Measurements from ENCODE around the gene SYNE2. TPM values are rescaled to one million over a fixed set of nuclear protein-coding genes. Genes with fewer than 3 reads are reported as not detected.
"Not testable (repeated sequence)": the region's sequence is repeated elsewhere in the genome, so short reads cannot be mapped to it uniquely, and the experiment has no call there.

The SYNE2 gene
- total RNA-seq, 1 experiment from 2014 or later, result 67.4 TPM

DNA sequence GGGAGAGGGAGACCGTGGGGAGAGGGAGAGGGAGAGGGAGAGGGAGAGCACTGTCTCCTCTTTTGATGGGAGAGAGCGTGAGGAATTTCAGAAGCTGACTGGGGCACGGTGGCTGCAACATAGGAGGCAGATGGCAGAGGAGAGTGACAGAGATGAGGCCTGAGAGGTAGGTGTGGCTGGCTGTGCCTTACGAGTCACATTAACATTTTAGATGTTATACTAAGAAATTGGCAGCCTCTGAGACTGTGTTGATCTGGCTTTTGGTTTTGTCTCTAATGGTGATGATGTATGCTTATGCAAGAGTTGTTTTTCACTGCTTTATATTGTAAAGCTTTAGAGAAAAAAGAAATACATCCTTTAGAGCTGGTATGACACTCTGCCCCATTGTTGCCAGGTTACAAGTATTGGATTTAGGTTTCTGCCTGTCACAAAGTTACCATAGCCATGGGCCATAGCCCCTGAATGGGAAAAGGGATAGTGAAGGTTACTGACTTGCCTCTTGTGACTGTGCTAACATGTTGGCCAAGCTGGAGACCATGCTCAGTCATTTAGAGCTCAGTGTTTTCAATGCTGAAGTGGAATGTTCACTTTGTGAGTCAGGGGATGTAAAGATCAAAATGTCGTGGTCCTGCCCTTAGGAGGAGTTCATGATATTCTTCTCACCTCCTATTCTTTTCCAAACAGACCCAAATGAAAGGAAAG, 186.2 kb downstream of the SYNE2 start:
- TF ChIP-seq, protein P1, sequence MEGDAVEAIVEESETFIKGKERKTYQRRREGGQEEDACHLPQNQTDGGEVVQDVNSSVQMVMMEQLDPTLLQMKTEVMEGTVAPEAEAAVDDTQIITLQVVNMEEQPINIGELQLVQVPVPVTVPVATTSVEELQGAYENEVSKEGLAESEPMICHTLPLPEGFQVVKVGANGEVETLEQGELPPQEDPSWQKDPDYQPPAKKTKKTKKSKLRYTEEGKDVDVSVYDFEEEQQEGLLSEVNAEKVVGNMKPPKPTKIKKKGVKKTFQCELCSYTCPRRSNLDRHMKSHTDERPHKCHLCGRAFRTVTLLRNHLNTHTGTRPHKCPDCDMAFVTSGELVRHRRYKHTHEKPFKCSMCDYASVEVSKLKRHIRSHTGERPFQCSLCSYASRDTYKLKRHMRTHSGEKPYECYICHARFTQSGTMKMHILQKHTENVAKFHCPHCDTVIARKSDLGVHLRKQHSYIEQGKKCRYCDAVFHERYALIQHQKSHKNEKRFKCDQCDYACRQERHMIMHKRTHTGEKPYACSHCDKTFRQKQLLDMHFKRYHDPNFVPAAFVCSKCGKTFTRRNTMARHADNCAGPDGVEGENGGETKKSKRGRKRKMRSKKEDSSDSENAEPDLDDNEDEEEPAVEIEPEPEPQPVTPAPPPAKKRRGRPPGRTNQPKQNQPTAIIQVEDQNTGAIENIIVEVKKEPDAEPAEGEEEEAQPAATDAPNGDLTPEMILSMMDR (IDR thresholded peaks at IDR 0.05; ENCODE audit: unreplicated experiment), result no peak
- Mint-ChIP-seq H3K27ac (ENCODE audit: low read depth, unreplicated experiment) (peak overlapping the region; percentile 57), H3K4me3 (ENCODE audit: unreplicated experiment) (no peak overlapping the region), H3K4me1 (ENCODE audit: insufficient read depth, unreplicated experiment) (peaks cover 9% of the 10 kb centered on the region), H3K9me3 (ENCODE audit: unreplicated experiment) (peaks cover 12% of the 10 kb centered on the region), H3K36me3 (ENCODE audit: insufficient read depth, unreplicated experiment) (peaks cover 6% of the 10 kb centered on the region), H3K27me3 (ENCODE audit: insufficient read depth, unreplicated experiment) (no peaks in the 10 kb centered on the region)
- ChIA-PET CTCF (interaction anchor here (0.7 to 1.5 kb wide), 7 partner anchors 15 to 239 kb away, joined by 3 to 6 read pairs (median 4); no protein-coding TSS in a partner anchor), POLR2A (interaction anchor here (0.6 to 1.4 kb wide), 6 partner anchors 20 to 271 kb away, joined by 3 to 7 read pairs (median 4); no protein-coding TSS in a partner anchor)
- intact Hi-C loops (cut with micrococcal nuclease), result no loop called here
- BruUV-seq (replicated peaks), result no TSS peak
- no peak for DNase-seq (ENCODE audit: unreplicated experiment)

GRCh38 chr14:64040044-64040443, 187.2 kb downstream of the SYNE2 start:
- peaks cover 6% of the 10 kb centered on the region for H3K36me3 Mint-ChIP-seq (ENCODE audit: insufficient read depth, unreplicated experiment)
- no TSS peak for BruUV-seq (replicated peaks)
- intact Hi-C loops (cut with micrococcal nuclease), result loop anchor here (1.0 kb wide), 3 partner anchors 73 to 263 kb away; no protein-coding TSS in a partner anchor

GRCh38 chr14:64043296-64043695, 190.5 kb downstream of the SYNE2 start:
- CTCF ChIA-PET, result interaction anchor here (0.7 kb wide), 1 partner anchor 33 kb away, joined by 3 read pairs; no protein-coding TSS in a partner anchor
- BruUV-seq (replicated peaks); POLR2A ChIA-PET; H3K36me3 Mint-ChIP-seq (ENCODE audit: insufficient read depth, unreplicated experiment); DNase-seq (ENCODE audit: unreplicated experiment); intact Hi-C loops (cut with micrococcal nuclease); H3K4me3 Mint-ChIP-seq (ENCODE audit: unreplicated experiment); H3K27ac Mint-ChIP-seq (ENCODE audit: low read depth, unreplicated experiment); H3K4me1 Mint-ChIP-seq (ENCODE audit: insufficient read depth, unreplicated experiment); H3K27me3 Mint-ChIP-seq (ENCODE audit: insufficient read depth, unreplicated experiment): not testable (repeated sequence)
- peaks cover 12% of the 10 kb centered on the region for H3K9me3 Mint-ChIP-seq (ENCODE audit: unreplicated experiment)

More at GRCh38 chr14:64040044-64040443, 187.2 kb downstream of the SYNE2 start:
- CTCF ChIA-PET, result interaction anchor here (0.5 to 1.5 kb wide), 9 partner anchors 13 to 240 kb away, joined by 3 to 6 read pairs (median 3); no protein-coding TSS in a partner anchor
- H3K27ac Mint-ChIP-seq (ENCODE audit: low read depth, unreplicated experiment), result no peak overlapping the region
- H3K4me3 Mint-ChIP-seq (ENCODE audit: unreplicated experiment), result no peak overlapping the region
- peaks cover 12% of the 10 kb centered on the region for H3K9me3 Mint-ChIP-seq (ENCODE audit: unreplicated experiment)
- POLR2A ChIA-PET, result interaction anchor here (0.7 to 1.8 kb wide), 6 partner anchors 14 to 270 kb away, joined by 3 to 7 read pairs (median 4); no protein-coding TSS in a partner anchor
- DNase-seq (ENCODE audit: unreplicated experiment), result peak; percentile 44
- H3K4me1 Mint-ChIP-seq (ENCODE audit: insufficient read depth, unreplicated experiment), result peaks cover 9% of the 10 kb centered on the region
- no peaks in the 10 kb centered on the region for H3K27me3 Mint-ChIP-seq (ENCODE audit: insufficient read depth, unreplicated experiment)
- TF ChIP-seq, protein P1 (IDR thresholded peaks at IDR 0.05; ENCODE audit: unreplicated experiment), result peak; percentile 65

DNA sequence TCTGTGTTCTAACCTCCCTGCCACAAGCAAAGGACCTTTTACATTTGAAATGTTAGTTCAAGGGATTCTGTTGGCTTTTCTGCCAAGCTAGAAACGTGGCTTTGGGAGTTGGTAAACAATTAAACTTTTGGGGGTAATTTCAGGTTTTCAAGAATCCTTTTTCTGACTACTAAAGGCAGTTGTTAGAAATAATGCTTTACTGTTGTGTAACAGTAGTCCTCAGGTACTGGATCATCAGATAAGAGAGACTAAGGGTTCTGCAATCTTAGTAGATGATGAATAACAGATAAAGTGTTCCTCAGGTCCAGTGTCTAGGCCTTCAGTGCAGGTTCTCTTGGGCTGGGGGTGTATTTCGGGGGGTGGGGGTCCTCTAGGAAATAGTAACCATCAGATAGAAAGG, 192.3 kb downstream of the SYNE2 start:
- no peaks in the 10 kb centered on the region for H3K27me3 Mint-ChIP-seq (ENCODE audit: insufficient read depth, unreplicated experiment)
- ChIA-PET CTCF (interaction anchor here (0.6 kb wide), 1 partner anchor 34 kb away, joined by 3 read pairs; no protein-coding TSS in a partner anchor), POLR2A (interaction anchor here (1.3 kb wide), 1 partner anchor 9 kb away, joined by 3 read pairs; no protein-coding TSS in a partner anchor)
- BruUV-seq (replicated peaks), result no TSS peak
- no peak for DNase-seq (ENCODE audit: unreplicated experiment)
- intact Hi-C loops (cut with micrococcal nuclease), result no loop called here
- no peak overlapping the region for H3K27ac Mint-ChIP-seq (ENCODE audit: low read depth, unreplicated experiment)
- peaks cover 12% of the 10 kb centered on the region for H3K9me3 Mint-ChIP-seq (ENCODE audit: unreplicated experiment)
- TF ChIP-seq, protein P1 (IDR thresholded peaks at IDR 0.05; ENCODE audit: unreplicated experiment), result no peak
- peaks cover 6% of the 10 kb centered on the region for H3K36me3 Mint-ChIP-seq (ENCODE audit: insufficient read depth, unreplicated experiment)
- no peak overlapping the region for H3K4me3 Mint-ChIP-seq (ENCODE audit: unreplicated experiment)
- H3K4me1 Mint-ChIP-seq (ENCODE audit: insufficient read depth, unreplicated experiment), result no peaks in the 10 kb centered on the region

Measured in MCF 10A (cell line).